KOPT-K1 (cell line): ENCODE measurements around the gene PTGES3.

Source experiments
- H3K27ac ChIP-seq: fragments of 200-600 bp; sonication (generic); 2 replicates; pipeline ENCODE4 v1.5.1; 2016; ENCODE audit warnings: antibody characterized with exemption, mild to moderate bottlenecking, low read depth, low read length; ENCODE audit not compliant: poor library complexity, severe bottlenecking
- H3K36me3 ChIP-seq: fragments of 200-600 bp; sonication (generic); 2 replicates; pipeline ENCODE4 v1.5.1; 2017; ENCODE audit warnings: antibody characterized with exemption, mild to moderate bottlenecking, low read length, moderate library complexity; ENCODE audit not compliant: insufficient read depth
- H3K9me3 ChIP-seq: fragments of 200-600 bp; sonication (generic); 2 replicates; pipeline ENCODE4 v1.5.1; 2017; ENCODE audit warnings: antibody characterized with exemption, low read length, mild to moderate bottlenecking; ENCODE audit not compliant: insufficient read depth, poor library complexity, severe bottlenecking

PTGES3 gene

DNA sequence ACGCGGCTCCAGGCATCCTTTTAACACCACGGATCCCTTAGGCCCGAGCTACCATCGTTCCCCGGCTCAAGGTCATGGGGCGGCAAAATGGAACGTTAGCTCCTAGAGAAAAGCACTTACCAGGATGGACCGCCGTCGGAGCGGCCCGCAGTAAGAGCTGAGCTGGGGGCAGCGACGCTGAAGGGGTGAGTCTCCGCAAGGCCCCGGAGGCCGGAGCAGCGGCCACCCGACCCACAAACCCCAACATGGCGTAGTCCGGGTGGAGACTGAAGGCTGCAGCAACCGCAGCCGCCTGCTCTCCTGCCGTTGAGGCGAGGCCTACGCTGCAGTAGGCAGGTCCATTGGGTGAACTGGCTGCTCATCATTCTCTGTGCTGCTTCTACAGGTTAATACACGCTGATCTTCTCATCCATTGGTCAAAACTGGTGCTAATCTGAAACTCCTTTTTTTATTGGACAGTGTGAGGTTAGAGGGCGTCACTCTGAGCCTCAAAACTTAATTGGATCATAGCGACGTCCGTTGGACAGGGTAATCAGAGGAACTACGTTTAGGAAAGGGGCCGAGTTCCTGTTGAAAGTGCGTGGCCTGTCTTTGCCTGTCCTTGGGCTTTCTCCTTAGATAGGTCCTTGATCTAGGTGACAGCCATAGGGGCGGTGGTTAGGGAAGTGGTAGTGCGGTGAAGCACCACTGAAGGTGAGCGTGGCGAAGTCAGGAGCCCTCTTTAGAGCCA, 42.2 kb downstream of the PTGES3 start, which contains the start of gene ATP5F1B:
TSS of gene ATP5F1B (minus strand) at position 268 of the 730 bp plus-strand sequence. CDS start at position 247, 21 bp downstream.
- H3K27ac ChIP-seq: peak within 1 kb of the TSS; percentile 93
- H3K9me3 ChIP-seq: no peaks in the 10 kb centered on the region
- peaks cover 45% of the 10 kb centered on the region for H3K36me3 ChIP-seq

- H3K27ac ChIP-seq: peak overlapping the region; percentile 93
- H3K36me3 ChIP-seq: peaks cover 52% of the 10 kb centered on the region
- H3K9me3 ChIP-seq: no peaks in the 10 kb centered on the region
These were observed 42.8 kb downstream of the PTGES3 start for GRCh38 chr12:56645201-56645716.

DNA sequence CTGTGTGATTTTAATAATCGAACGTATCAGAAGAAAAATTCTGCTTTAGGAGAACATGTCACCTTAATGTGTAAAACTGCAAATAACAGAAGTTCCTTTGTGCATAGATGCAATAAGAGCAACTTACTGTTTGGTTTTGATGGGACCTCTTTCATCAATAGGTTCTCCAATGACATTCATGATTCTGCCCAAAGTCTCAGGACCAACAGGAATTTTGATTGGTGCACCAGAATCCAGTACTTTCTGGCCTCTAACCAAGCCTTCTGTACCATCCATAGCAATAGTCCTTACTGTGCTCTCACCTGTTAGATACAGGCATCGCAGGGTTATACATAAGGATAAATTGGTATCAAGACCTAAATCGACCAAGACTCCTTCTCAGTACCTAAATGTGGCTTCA, 43.4 kb downstream of the PTGES3 start:
- H3K27ac ChIP-seq: peak overlapping the region; percentile 93
- no peaks in the 10 kb centered on the region for H3K9me3 ChIP-seq
- peaks cover 58% of the 10 kb centered on the region for H3K36me3 ChIP-seq

GRCh38 chr12:56641219-56641618, 46.9 kb downstream of the PTGES3 start:
- Histone ChIP-seq H3K27ac (no peak overlapping the region), H3K36me3 (peaks cover 85% of the 10 kb centered on the region), H3K9me3 (no peaks in the 10 kb centered on the region)

DNA sequence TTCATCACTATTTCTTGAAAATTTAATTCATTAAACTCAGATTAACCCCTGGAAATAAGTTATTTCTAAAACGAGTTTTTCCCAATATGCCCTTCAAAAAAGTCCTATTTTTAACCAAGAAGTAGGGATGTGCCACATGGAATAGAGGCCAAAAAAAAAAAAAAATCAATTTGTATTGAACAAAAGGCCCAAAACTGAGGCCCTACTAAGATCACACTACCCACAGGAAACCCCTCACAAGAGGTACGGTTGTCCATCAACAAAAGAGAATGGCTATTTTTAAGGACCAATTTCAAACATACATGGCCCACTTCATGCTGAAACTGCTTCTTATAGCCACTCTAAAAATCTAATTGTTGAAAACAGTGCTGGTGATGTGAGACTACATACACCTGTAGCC, 50.5 kb downstream of the PTGES3 start:
- peaks cover 57% of the 10 kb centered on the region for H3K36me3 ChIP-seq

GRCh38 chr12:56636675-56637540, 51.2 kb downstream of the PTGES3 start:
- peaks cover 50% of the 10 kb centered on the region for H3K36me3 ChIP-seq
- peak overlapping the region; percentile 84 for H3K27ac ChIP-seq
- no peaks in the 10 kb centered on the region for H3K9me3 ChIP-seq

More for the DNA sequence above, 50.5 kb downstream of the PTGES3 start:
- no peak overlapping the region for H3K27ac ChIP-seq
- H3K9me3 ChIP-seq: no peaks in the 10 kb centered on the region

DNA sequence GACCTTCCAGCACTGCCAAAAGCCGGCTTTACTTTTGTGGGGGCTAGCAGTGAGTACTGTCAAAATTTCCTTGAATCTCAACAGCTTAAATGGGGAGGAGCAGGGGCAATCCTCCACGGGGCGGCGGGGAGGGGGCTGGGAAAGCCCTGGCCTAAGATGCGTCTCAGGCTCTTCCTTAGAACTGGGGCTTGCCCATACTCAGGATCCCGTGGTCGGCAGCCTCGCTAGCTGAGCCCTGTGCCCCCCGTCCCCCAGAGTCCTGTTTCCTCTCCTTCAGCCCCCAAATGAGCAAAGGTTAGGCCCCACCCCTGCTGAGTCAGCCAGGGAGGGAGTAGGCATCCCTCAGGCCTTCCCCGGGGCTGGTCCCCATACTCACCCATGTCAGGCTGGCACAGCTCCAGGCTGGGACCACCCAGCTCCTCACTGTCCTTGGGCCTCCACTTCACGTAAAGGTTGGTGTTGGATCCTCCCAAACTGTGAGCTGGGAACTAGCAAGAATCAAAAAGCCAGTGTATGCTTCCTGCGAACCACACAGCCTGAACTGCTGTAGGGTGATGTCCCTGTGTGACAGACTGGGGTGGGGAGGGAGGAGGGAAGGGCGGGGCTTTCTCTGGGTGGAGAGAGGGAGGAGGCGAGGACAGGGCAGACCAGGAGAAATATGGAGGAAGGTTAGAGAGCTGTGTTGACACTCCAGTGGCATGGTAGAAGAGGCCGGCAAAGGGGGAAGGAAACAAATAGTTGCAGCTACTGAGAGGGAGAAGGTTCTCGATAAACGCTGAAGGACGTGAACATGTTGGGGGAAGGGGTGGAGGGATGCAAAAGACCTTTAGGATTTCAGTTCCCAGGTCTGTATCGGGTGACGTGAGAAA, 52.0 kb downstream of the PTGES3 start:
- no peaks in the 10 kb centered on the region for H3K9me3 ChIP-seq
- peak overlapping the region; percentile 84 for H3K27ac ChIP-seq
- peaks cover 41% of the 10 kb centered on the region for H3K36me3 ChIP-seq

DNA sequence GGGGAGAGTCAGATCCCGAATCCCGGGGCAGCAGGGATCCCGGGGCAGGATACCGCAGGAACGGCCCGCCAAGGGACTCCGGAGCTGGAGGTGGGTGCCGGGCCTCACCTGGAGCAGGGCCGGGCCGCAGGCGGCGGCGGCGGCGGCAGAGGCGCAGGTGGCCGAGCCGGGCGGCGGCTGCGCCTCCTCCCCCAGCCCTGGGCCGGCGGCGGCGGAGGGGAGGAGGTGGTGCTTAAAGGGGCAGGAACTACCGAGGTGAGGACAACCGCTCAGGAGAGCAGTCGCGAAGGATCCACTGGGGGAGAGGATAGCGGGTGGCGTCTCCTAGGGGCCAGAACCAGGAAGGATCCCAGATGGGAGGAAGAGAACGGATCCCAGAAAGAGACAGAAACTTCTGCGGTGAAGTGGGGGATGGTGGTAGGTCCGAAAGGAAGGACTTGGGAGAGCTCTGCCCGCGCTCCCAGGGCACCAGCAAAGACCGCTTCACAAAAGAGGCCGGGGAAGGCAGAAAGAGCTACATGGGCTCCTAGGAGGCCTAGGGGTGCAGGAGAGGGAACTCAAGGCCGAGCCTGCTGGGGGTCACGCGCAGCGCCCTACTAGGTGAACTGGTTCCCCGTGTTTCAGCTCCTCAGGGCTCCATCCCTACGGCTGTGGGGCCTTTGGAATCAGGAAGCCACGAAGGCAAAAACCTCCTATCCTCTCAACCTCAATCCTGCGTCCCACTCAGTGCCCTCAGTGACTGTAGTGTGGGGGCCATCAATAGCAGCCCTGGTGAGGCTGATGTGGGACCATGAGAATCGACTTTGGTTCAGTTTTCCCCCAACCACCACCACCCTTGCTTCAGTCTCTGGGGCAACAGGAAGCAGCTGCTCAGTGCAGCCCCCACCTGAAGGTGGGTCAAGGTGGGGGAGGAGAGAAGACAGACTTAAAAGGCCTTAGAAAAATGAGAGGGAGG, 53.0 kb downstream of the PTGES3 start:
- H3K27ac ChIP-seq: peak overlapping the region; percentile 84
- H3K36me3 ChIP-seq: peaks cover 32% of the 10 kb centered on the region
- no peaks in the 10 kb centered on the region for H3K9me3 ChIP-seq

DNA sequence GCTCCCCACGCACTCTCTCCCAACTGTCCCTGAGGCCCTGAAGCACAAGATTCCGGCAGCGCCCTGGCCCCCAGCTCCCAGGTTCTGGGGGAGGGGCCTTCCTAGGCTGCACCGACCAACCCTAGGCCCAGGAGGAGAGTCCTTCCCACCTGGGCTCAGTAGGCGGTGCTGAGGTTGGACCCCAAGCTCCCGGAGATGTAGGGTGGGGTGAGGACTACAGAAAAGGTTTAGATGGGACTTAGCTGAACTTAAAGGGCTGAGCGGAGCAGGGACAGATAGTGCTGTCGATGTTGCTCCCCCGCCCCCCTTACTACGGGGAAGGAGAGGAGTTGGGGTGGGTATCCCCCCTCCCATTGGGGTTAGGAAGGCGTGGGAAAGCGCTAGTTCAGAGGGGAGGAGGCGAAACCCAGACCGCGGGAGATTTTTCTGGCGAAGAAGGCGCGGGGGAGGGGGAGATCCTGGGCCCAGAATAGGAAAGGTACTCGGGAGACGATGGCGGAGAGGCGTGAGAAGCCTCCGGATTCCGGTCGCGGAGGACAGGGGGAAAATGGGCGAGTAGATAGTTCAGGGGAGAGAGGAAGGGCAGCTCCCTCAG, 53.7 kb downstream of the PTGES3 start:
- peak overlapping the region; percentile 84 for H3K27ac ChIP-seq

GRCh38 chr12:56633468-56634241, 54.4 kb downstream of the PTGES3 start:
- Histone ChIP-seq H3K36me3 (peaks cover 18% of the 10 kb centered on the region), H3K9me3 (no peaks in the 10 kb centered on the region), H3K27ac (peak overlapping the region; percentile 84)

More for the DNA sequence above, 53.7 kb downstream of the PTGES3 start:
- Histone ChIP-seq H3K9me3 (no peaks in the 10 kb centered on the region), H3K36me3 (peaks cover 24% of the 10 kb centered on the region)

GRCh38 chr12:56632701-56633467, 55.2 kb downstream of the PTGES3 start:
- Histone ChIP-seq H3K9me3 (no peaks in the 10 kb centered on the region), H3K36me3 (peaks cover 10% of the 10 kb centered on the region), H3K27ac (peak overlapping the region; percentile 40)
